ENCODE measurements around the gene ALDH1L2. TPM values are rescaled to one million over a fixed set of nuclear protein-coding genes. Genes with fewer than 3 reads are reported as not detected.

Gene ALDH1L2
- total RNA-seq, 1 donor from 2014 or later, result 1.4 TPM

DNA sequence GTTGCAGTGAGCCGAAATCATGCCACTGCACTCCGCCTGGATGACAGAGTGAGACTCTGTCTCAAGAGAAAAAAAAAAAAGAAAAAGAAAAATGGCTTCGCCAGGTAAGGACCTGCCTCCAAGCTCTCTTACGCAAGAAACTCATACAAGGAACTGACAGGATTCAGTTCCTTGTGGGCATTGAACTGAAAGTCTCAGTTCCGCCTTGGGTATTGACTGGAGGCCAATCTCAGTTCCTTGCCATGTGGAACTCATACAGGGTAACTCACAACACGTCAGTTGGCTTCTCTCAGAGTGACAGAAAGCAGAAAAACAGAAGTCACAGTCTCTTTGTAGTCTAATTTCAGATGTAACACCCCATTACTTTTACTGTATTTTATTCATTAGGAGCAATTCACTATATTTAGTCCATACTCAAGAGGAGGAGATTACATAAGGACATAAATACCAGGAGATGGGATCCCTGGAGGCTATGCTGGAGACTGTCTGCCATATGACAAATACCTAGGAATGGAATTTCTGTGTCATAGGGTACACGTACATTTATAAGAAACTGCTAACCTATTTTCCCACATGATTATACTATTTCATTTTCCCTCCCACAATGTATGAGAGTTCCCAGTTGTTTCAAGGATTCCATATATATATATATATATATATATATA lies 109.5 kb downstream of the ALDH1L2 start:
- Mint-ChIP-seq H3K27me3 (ENCODE audit: unreplicated experiment) (no peaks in the 10 kb centered on the region), H3K4me1 (ENCODE audit: unreplicated experiment) (no peaks in the 10 kb centered on the region), H3K36me3 (ENCODE audit: low read depth, unreplicated experiment) (no peaks in the 10 kb centered on the region), H3K9me3 (ENCODE audit: unreplicated experiment) (no peaks in the 10 kb centered on the region), H3K4me3 (ENCODE audit: unreplicated experiment) (no peak overlapping the region), H3K27ac (ENCODE audit: unreplicated experiment) (no peak overlapping the region)
- no peak for TF ChIP-seq CTCF (IDR thresholded peaks at IDR 0.05; ENCODE audit: unreplicated experiment)
- DNase-seq (ENCODE audit: low spot score), result no peak

GRCh38 chr12:104973250-104973649 lies 111.0 kb downstream of the ALDH1L2 start:
- no peak for TF ChIP-seq CTCF (IDR thresholded peaks at IDR 0.05; ENCODE audit: unreplicated experiment)
- DNase-seq (ENCODE audit: low spot score), result no peak
- Mint-ChIP-seq H3K4me3 (ENCODE audit: unreplicated experiment) (no peak overlapping the region), H3K36me3 (ENCODE audit: low read depth, unreplicated experiment) (no peaks in the 10 kb centered on the region), H3K4me1 (ENCODE audit: unreplicated experiment) (no peaks in the 10 kb centered on the region), H3K27ac (ENCODE audit: unreplicated experiment) (no peak overlapping the region), H3K27me3 (ENCODE audit: unreplicated experiment) (peaks cover 2% of the 10 kb centered on the region), H3K9me3 (ENCODE audit: unreplicated experiment) (no peaks in the 10 kb centered on the region)

- DNase-seq (ENCODE audit: low spot score), result no peak
- peaks cover 2% of the 10 kb centered on the region for H3K27me3 Mint-ChIP-seq (ENCODE audit: unreplicated experiment)
- no peaks in the 10 kb centered on the region for H3K4me1 Mint-ChIP-seq (ENCODE audit: unreplicated experiment)
- no peak for TF ChIP-seq CTCF (IDR thresholded peaks at IDR 0.05; ENCODE audit: unreplicated experiment)
- H3K9me3 Mint-ChIP-seq (ENCODE audit: unreplicated experiment), result no peaks in the 10 kb centered on the region
- no peak overlapping the region for H3K4me3 Mint-ChIP-seq (ENCODE audit: unreplicated experiment)
- H3K27ac Mint-ChIP-seq (ENCODE audit: unreplicated experiment), result no peak overlapping the region
- H3K36me3 Mint-ChIP-seq (ENCODE audit: low read depth, unreplicated experiment), result no peaks in the 10 kb centered on the region
Observed at GRCh38 chr12:104971306-104971705, 113.0 kb downstream of the ALDH1L2 start.

Other genes with a start within 250 kb of the ALDH1L2 start
- gene SLC41A2, start 126.2 kb downstream of the ALDH1L2 start, total RNA-seq (ENCODE audit: unreplicated experiment), result 2.5 TPM
- gene NOPCHAP1, start 98.1 kb downstream of the ALDH1L2 start, total RNA-seq (ENCODE audit: unreplicated experiment), result 14.3 TPM
- 90.8 TPM for gene WASHC4, start 23.3 kb upstream of the ALDH1L2 start, total RNA-seq (ENCODE audit: unreplicated experiment)
- gene APPL2, start 151.7 kb upstream of the ALDH1L2 start, total RNA-seq (ENCODE audit: unreplicated experiment), result 44.7 TPM
- 24.0 TPM for gene C12orf75, start 246.2 kb upstream of the ALDH1L2 start, total RNA-seq (ENCODE audit: unreplicated experiment)